Activated T-helper 1 cell treated with Interleukin-2 at 50 U/mL for 16 hours (primary cell): ENCODE results near the gene NLRP2B.
"Not testable (repeated sequence)": the region's sequence is repeated elsewhere in the genome, so short reads cannot be mapped to it uniquely, and the experiment has no call there.

Experiments
- DNase-seq: peaks from one replicate; pipeline ENCODE4 v3.0.0-alpha.2; 2020; ENCODE audit warnings: low read depth

Gene NLRP2B

DNA sequence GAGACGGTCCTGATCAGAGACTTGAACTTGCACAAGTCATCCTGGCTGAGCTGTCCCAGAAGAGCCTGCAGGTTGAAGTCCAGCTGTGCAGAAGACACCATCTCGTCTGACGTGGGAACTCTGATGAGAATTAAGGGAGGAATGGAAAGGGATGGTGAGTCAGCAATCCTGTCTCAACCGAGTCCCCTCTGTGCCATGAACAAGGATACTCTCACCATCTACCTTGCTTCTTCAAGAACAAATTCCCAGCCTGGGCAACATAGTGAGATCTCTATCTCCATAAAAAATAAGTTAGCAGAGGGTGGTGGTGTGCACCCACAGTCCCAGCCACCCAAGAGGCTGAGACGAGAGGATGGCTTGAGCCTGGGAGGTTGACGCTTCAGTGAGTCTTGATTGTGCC, at the start of gene NLRP2B:
NLRP2B (minus strand) TSS at position 101 of the 400 bp plus-strand sequence.
- no peak for DNase-seq

DNA sequence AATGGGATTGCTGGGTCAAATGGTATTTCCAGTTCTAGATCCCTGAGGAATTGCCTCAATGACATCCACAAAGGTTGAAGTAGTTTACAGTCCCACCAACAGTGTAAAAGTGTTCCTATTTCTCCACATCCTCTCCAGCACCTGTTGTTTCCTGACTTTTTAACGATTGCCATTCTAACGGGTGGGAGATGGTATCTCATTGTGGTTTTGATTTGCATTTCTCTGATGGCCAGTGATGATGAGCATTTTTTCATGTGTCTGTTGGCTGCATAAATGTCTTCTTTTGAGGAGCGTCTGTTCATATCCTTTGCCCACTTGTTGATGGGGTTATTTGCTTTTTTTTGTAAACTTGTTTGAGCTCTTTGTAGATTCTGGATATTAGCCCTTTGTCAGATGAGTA, 45.9 kb upstream of the NLRP2B start:
- not testable (repeated sequence) for DNase-seq

DNA sequence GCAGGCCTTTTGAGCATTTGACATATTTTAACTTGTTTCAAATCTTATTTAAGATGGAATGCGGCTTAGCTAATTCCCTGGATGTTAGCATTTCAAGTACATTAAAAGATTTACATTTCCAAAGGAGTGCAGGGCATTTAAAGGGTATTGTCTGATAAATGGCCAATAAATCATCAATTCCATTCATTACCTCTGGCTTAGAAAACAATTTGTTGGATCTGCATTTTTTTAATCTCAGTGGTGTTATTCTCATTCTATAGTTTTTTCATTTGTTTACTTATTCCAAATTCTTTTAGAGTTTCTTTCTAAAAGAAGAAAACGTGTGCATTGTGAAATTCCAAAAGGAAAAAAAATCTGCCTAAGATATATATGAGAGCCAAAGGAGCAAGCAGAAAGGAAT, 1.3 kb upstream of the NLRP2B start:
- no peak for DNase-seq

DNA sequence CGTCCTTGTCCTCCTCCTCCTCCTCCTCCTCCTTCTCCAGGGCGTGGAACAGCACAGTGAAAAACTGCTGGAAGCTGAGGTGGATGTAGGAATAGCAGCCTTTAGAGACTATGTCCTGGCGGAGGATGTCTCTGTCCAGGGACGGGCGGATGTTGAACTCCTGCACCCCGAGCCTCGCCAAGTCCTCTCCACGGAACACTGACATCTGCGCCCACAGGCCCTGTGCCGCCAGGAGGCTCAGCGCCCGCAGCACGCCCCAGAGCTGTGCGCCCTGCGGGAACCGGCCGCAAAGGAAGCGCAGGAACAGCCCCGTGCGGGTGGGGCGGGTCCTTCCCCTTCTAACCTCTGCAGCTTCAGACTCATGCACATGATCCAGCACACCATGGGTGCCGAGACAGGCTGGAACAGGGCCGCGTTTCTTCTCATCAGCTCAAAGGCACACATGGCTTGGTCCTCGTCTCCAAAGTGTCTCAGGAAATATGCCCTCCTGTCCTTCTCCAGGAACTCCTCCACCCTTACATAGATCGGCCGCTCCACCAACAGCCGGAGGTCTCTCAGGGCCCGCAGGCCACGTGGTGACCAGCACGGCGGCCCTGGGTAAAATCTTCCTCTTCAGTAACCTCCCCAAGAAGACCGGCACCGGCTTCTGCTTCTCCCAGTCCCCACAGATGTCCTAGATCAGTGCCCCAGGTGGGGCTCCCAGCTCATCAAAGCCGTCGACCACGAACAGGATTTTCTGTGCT, 1.2 kb downstream of the NLRP2B start:
- no peak for DNase-seq

DNA sequence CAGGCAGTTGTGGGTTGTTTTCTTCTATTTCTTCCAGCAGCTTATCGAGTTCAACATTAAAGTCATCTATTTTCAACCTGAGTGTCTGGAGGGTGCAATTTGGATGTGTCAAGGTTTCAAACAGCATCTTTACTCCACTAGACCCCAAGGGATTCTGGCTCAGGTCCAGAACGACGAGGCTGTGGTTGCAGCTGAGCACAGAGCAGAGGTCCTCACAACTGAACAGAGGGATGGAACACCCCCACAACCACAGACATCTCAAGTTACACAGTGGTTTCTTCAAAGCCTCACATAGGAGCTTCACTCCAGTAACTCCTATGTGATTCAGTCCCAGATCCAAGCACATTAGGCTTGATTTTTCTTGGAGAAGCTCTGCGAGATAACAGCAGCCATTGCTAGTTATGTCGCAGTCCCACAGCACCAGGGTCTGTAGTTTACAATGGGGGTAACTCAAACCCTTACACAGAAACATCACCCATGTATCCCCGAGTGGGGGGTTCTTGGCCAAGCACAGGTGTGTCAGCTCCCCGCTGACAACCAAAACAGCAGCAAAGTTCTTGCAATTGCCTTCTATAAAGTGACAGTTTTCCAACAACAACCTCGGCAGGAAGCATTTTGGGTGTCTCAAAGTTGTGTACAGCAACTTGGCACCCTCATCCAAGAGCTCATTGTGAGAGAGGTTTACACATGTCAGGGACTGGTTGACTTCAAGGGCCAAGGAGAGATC, 2.8 kb downstream of the NLRP2B start:
- DNase-seq, result no peak

DNA sequence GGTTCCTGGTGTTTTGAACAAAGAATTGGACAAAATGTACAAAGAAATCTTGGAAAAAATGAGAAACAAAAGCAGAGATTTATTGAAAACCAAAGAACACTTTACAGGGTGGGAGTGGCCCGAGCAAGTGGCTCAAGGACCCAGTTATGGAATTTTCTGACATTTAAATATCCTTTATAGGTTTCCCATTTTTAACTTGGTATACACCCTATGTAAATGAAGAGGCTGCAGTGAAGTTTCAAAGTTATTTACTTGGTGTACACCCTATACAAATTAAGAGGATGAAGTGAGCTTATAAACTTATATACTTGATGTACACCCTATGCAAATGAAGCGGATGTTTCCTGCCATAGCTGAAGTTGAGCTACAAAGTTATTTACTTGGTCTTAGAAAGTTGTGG, 4.7 kb downstream of the NLRP2B start:
- no peak for DNase-seq

DNA sequence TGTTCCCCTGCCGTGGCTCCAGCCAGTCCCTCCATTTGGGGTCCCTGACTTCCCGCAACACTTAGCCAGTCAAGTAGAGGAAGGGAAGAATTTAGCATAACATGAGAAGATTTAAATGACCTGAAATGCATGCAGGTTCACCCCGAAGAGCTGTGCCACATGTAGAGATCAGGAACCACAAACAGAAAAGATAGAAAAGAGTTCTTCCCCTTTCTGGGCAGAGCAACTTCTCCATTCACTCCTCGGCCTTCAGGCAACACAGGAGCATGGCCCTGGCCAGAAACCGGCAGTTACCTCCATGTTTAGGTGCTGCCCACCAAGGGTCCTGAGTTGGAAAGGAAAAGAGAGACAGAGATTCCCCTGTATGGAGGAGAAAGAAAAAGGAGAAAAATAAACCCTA, 5.2 kb downstream of the NLRP2B start:
- no peak for DNase-seq

DNA sequence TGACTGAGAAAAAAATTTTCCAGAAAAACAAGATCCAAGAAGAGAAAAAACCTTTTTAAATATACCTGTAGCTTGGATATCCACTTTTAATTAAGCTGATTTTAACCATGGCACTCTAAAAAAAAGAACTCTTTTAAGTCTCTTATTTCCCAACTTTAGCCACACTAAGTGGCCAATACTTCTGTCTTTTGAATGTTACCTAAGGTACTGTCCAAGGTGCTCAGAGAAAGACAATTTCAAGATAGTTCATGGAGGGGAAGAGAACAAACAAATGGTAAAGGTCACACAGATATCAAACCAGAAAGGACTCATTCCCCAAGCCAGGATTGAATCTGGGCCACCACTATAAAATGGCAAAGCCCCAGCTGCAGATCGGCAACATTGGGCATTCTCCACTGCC, 10.1 kb downstream of the NLRP2B start:
- DNase-seq, result no peak

DNA sequence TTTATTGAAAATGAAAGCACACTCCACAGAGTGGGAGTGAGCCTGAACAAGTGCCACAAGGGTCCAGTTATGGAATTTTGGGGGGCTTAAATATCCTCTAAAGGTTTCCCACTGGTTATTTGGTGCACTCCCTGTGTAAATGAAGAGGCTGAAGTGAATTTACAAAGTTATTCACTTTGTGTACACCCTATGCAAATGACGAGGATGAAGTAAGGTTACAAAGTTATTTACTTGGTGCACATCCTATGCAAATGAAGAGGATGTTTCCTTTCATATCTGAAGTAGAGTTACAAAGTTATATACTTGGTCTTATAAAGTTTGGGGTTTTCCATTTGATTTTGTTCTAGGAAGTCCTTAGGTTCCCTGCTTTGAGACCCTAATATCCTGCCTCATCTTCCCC, 13.1 kb downstream of the NLRP2B start:
- no peak for DNase-seq

DNA sequence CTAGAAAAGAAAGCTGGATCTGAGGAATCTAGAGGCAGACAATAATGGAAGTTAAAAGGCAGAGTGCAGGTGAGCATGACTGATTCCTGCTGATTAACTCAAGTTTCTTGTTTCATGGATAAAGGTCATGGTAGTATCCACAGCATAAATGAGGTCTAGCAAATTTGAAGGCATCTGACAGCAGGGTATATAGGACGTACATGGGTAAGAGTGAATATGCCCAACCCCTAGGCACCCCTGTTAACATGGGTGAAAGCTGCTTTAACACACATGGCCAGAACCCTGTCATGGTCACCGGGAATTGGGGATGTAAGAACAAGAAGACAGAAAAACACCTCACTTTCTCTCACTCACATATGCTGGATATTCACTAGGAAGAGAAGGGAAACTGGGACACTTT, 25.0 kb downstream of the NLRP2B start:
- no peak for DNase-seq

DNA sequence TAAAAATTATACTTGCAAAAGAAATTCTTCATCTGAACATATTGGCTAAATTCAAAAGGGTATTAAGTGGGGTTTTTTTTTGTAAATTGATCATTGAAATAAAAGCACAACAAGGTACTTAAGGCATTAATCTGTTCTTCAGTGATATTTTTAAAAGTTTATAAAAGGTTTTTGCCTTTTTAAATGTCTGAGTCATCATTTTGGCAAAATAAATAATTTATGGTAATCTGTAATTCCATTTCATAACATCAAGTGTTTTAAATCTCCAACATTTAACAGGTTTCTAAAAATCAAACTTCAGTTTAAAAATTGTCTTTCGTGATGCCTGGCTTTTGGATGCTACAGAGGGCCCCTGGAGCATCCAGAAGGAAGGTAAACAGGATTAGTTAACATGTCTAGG, 27.4 kb downstream of the NLRP2B start:
- DNase-seq, result no peak

DNA sequence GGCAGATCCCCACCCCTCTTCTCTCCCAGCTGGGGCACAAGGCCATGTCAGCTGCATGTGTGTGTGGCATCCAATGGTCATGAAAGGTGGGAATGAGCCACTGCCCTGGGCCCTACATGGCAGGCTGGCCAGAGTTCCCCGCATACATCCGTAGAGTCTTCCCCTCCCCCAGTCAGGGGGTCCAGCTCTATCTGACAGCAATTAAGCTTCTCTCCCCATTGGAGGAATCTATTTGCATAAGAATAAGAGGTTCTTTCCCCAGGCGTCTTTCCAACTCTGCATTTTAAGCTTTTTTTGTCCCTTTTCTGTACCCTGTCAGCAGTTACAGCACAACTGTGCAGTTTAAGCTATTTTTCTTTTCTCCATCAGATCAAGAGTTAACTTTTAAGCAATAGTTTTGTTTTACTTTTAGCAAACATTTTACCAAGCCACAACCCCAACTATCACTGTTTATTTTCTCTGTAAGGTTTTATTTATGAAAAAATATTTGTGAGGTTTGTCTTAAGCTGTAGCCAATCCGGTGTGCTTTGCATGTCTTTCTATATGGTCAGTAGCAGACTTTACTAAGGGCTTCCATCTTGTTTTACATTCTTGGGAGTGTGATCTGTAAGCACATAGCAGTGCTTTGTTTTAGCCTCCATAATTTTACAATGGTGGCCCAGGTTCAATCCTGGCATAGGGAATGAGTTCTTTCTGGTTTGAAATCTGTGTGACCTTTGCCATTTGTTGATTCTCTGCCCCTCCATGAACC, 28.7 kb downstream of the NLRP2B start:
- DNase-seq, result no peak

DNA sequence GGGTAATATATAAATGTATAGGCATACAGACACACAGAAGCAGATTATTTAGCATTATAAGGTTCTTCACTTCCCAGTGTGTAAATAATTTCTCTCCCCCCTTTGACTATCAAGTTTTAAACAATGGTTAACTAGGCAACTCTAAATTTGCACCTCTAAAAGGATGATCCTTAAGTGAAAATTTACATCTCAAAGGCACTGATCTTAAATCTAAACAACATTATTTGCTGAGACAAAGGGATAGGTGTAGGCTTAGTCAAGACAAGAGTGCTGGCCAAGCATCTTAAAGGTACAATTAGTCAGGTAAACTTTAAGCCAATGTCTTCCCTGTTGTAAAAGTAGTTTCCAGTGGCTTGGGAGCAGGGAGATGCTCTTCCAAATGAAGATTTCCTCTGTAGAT, 33.0 kb downstream of the NLRP2B start:
- no peak for DNase-seq

DNA sequence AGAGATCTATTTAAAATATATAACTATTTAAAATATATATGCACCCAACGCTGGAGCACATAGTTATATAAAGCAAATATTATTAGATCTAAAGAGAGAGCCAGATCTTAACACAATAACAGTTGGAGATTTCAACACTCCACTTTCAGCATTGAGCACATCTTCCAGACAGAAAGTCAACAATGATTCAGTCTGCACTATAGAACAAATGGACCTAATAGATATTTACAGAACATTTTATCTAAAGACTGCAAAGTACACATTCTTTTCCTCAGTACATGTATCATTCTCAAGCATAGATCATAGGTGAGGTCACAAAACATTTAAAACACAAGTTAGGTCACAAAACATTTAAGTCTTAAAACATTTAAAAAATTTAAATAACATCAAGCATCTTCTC, 36.4 kb downstream of the NLRP2B start:
- DNase-seq, result no peak

DNA sequence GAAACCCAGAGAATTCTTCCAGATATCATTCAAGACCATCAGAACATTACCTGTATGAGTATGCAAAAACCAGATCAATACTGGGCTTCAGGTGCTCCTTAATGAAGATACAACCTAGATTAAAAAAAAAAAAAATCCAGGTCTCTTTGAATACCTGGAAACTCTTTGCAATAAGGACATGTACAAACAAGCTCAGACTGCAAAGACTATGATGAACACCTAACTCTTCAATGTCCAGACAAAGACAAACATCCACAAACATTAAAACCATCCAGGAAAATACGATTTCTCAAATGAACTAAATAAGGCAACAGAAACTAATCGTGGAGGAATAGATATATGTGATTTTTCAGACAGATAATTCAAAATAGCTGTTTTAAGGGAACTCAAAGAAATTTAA, 38.7 kb downstream of the NLRP2B start:
- DNase-seq, result no peak

DNA sequence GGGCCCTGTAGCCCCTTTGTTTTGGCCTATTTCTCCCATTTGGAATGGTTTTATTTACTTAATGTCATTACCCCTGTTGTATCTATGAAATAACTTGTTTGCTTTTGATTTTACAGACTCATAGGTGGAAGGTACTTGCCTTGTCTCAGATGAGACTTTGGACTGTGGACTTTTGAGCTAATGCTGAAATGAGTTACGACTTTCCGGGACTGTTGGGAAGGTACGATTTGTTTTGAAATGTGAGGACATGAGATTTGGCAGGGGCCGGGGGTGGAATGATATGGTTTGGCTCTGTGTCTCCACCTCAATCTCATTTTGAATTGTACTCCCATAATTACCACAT, 39.4 kb downstream of the NLRP2B start:
- DNase-seq, result no peak

DNA sequence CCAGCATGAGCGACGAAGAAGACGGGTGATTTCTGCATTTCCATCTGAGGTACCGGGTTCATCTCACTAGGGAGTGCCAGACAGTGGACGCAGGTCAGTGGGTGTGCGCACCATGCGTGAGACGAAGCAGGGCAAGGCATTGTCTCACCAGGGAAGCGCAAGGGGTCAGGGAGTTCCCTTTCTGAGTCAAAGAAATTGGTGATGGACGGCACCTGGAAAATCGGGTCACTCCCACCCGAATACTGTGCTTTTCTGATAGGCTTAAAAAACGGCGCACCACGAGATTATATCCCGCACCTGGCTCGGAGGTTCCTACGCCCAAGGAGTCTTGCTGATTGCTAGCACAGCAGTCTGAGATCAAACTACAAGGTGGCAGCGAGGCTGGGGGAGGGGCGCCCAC, 50.6 kb downstream of the NLRP2B start:
- DNase-seq, result not testable (repeated sequence)
